Putamen (tissue), 1 donor: ENCODE measurements around the gene PSTPIP1.

Experiments used
- DNase-seq: peaks from one replicate; pipeline ENCODE4 v3.0.0-alpha.2; 2016; ENCODE audit warnings: low spot score

Gene PSTPIP1

GRCh38 chr15:77030048-77030927, 35.4 kb downstream of the PSTPIP1 start:
- no peak for DNase-seq

- no peak for DNase-seq
These were observed 36.0 kb downstream of the PSTPIP1 start for GRCh38 chr15:77030928-77031375.

GRCh38 chr15:77031376-77032050, 36.6 kb downstream of the PSTPIP1 start:
- DNase-seq: no peak

GRCh38 chr15:77032052-77032646, 37.2 kb downstream of the PSTPIP1 start:
- DNase-seq: no peak

- no peak for DNase-seq
These were observed 37.9 kb downstream of the PSTPIP1 start for GRCh38 chr15:77032647-77033416.

GRCh38 chr15:77033417-77033728, 38.4 kb downstream of the PSTPIP1 start:
- DNase-seq: no peak

GRCh38 chr15:77033729-77034671, 39.1 kb downstream of the PSTPIP1 start:
- no peak for DNase-seq

- DNase-seq: no peak
These were observed 40.0 kb downstream of the PSTPIP1 start for GRCh38 chr15:77034695-77035489.

- DNase-seq: no peak
These were observed 40.7 kb downstream of the PSTPIP1 start for GRCh38 chr15:77035584-77035983.

GRCh38 chr15:77035999-77036471, 41.1 kb downstream of the PSTPIP1 start:
- no peak for DNase-seq

- DNase-seq: no peak
These were observed 41.8 kb downstream of the PSTPIP1 start for GRCh38 chr15:77036537-77037387.

- DNase-seq: no peak
These were observed 42.7 kb downstream of the PSTPIP1 start for GRCh38 chr15:77037388-77038209.

GRCh38 chr15:77038312-77039216, 43.6 kb downstream of the PSTPIP1 start:
- no peak for DNase-seq

- DNase-seq: no peak
These were observed 44.2 kb downstream of the PSTPIP1 start for GRCh38 chr15:77039217-77039533.

- DNase-seq: no peak
These were observed 44.9 kb downstream of the PSTPIP1 start for GRCh38 chr15:77039848-77040247.

GRCh38 chr15:77040673-77041072, 45.7 kb downstream of the PSTPIP1 start:
- DNase-seq: peak; percentile 40

GRCh38 chr15:77042245-77042919, 47.5 kb downstream of the PSTPIP1 start:
- no peak for DNase-seq
